IPS-18a (cell line): ENCODE data around the gene DYNLT4.

ENCODE experiments used
- H3K27ac ChIP-seq: one replicate; pipeline ENCODE4 v1.5.1; 2013; ENCODE audit warnings: low read length
- H3K27me3 ChIP-seq: one replicate; pipeline ENCODE4 v1.6.1; 2013; ENCODE audit warnings: mild to moderate bottlenecking, low read length; ENCODE audit not compliant: control insufficient read depth, insufficient read depth
- H3K36me3 ChIP-seq: one replicate; pipeline ENCODE4 v1.6.1; 2013; ENCODE audit warnings: low read depth, low read length; ENCODE audit not compliant: control insufficient read depth
- H3K4me1 ChIP-seq: one replicate; pipeline ENCODE4 v1.6.1; 2013; ENCODE audit warnings: low read depth, low read length; ENCODE audit not compliant: control insufficient read depth
- H3K4me3 ChIP-seq: one replicate; pipeline ENCODE4 v1.5.1; 2013; ENCODE audit warnings: low read length
- H3K9ac ChIP-seq: one replicate; pipeline ENCODE4 v1.6.1; 2013; ENCODE audit warnings: mild to moderate bottlenecking, low read length, moderate library complexity
- H3K9me3 ChIP-seq: one replicate; pipeline ENCODE4 v1.6.1; 2013; ENCODE audit warnings: low read depth, low read length; ENCODE audit not compliant: control insufficient read depth

The DYNLT4 gene, protein sequence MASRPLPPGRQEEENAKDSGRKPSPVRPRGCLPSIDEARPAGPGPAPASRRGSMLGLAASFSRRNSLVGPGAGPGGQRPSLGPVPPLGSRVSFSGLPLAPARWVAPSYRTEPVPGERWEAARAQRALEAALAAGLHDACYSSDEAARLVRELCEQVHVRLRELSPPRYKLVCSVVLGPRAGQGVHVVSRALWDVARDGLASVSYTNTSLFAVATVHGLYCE

DNA sequence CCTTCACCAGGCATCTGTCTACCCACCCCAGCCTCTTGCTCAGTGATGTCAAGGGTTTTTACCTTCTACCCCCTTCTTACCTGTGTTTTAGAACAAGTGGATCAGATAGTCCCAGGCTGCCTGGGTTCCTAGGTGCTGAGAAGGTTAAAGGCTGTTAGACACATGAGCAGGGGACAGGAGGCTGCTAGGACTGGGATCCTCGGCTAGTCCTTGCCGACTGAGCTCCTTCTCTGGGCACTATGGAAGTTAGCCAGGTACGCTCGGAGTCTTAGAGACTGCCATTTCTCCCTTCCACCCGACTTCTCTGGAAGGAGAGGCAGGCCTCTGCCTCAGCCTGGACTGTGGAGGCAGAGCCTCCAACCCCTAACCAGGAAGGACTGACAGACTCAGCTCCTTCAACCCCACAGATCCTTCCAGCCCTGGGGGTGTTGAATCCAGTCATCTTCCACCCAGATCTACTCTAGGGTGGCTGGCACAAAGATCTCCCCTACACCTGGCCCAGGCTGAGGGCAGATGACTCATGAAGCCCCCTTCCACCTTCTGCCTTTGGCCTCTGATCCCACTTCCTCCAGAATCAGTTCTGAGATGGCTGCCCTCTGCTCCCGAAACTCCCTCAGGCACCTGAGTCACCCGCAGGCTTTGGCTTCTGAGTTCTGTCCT, at the start of gene DYNLT4:
DYNLT4 (minus strand) TSS at position 648 of the 660 bp plus-strand sequence. CDS start 683 bp downstream, outside the sequence.
- Histone ChIP-seq H3K9ac (peak within 1 kb of the TSS; percentile 75), H3K36me3 (peaks cover 9% of the 10 kb centered on the region), H3K27me3 (no peaks in the 10 kb centered on the region), H3K4me1 (peaks cover 28% of the 10 kb centered on the region), H3K27ac (peak within 1 kb of the TSS; percentile 88), H3K9me3 (no peaks in the 10 kb centered on the region), H3K4me3 (peak within 1 kb of the TSS; percentile 37)

DNA sequence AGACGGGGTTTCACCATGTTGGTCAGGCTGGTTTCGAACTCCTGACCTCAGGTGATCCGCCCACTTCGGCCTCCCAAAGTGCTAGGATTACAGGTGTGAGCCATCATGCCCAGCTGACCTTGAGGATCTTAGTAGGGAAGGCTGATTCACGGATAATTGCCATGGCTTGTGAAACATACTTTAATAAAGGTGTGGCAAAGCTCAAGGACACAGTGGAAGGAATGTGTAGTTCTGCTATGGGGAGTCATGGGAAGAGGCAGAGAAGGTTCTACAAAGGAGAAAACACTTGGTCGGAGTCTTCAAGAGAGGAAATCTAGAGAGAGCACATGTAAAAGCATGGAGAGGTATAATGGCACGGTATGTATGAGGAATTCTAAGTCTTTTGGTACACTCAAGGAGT, 48.6 kb upstream of the DYNLT4 start:
- Histone ChIP-seq H3K36me3 (no peaks in the 10 kb centered on the region), H3K9me3 (no peaks in the 10 kb centered on the region), H3K9ac (no peak overlapping the region), H3K27me3 (no peaks in the 10 kb centered on the region), H3K4me1 (no peaks in the 10 kb centered on the region), H3K27ac (no peak overlapping the region), H3K4me3 (no peak overlapping the region)

DNA sequence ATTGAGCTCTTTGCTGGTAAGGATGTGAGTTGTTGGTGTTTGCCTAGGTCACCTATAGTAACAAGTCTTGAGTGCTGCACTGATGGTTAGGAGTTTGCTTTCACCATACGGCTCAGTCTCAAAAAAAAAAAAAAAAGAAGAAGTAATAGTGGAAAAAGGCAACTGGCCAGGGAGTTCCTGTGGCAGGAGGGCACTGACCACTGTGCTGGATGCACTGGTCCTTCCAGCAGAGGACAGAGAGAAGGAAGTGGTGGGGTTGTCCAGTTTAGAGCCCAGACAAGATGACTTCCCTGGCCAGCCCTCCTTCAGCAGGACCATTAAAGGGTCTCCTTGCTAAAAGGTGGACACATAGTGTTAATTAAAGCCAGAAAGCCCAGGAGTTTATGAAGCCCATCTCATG, 47.8 kb upstream of the DYNLT4 start:
- H3K9me3 ChIP-seq, result no peaks in the 10 kb centered on the region
- H3K36me3 ChIP-seq, result no peaks in the 10 kb centered on the region
- H3K9ac ChIP-seq, result no peak overlapping the region
- H3K27me3 ChIP-seq, result no peaks in the 10 kb centered on the region
- H3K4me1 ChIP-seq, result no peaks in the 10 kb centered on the region
- no peak overlapping the region for H3K27ac ChIP-seq
- H3K4me3 ChIP-seq, result no peak overlapping the region

DNA sequence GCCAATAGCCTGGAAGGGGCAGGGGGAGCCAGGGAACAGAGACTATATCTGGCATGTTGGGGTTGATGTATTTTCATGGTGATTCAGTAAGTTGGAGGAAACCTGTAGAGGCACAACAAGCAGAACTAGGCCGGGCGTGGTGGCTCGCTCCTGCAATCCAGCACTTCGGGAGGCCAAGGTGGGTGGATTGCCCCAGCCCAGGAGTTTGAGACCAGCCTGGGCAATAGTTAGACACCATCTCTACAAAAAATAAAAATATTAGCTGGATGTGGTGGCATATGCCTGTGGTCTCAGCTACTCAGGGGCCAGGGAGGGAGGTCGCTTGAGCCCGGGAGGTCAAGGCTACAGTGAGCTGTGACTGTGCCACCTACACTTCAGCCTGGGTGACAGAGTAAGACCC, 46.0 kb upstream of the DYNLT4 start:
- no peak overlapping the region for H3K4me3 ChIP-seq
- H3K4me1 ChIP-seq, result no peaks in the 10 kb centered on the region
- no peak overlapping the region for H3K9ac ChIP-seq
- H3K27ac ChIP-seq, result no peak overlapping the region
- H3K27me3 ChIP-seq, result no peaks in the 10 kb centered on the region
- H3K36me3 ChIP-seq, result no peaks in the 10 kb centered on the region
- no peaks in the 10 kb centered on the region for H3K9me3 ChIP-seq

DNA sequence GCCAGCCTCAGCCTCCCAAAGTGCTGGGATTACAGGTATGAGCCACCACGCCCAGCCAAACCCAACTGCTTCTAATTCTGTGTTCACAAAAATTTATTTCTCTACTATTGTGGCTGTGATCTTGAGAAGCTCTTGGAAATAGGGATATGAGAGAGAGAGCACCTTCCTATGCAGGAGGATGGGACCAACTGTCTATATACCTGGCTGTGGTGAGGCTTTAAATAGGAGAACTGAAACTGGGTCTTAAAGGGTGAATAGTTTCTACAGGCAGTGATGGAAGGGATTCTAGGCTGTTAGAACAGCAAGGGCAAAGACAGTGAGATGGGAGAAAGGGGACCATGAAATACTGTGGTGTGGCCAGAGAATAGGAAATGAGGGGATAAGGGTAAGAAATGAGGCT, 44.2 kb upstream of the DYNLT4 start:
- no peak overlapping the region for H3K4me3 ChIP-seq
- H3K36me3 ChIP-seq, result no peaks in the 10 kb centered on the region
- H3K9ac ChIP-seq, result no peak overlapping the region
- H3K27me3 ChIP-seq, result no peaks in the 10 kb centered on the region
- no peaks in the 10 kb centered on the region for H3K9me3 ChIP-seq
- no peaks in the 10 kb centered on the region for H3K4me1 ChIP-seq
- no peak overlapping the region for H3K27ac ChIP-seq

DNA sequence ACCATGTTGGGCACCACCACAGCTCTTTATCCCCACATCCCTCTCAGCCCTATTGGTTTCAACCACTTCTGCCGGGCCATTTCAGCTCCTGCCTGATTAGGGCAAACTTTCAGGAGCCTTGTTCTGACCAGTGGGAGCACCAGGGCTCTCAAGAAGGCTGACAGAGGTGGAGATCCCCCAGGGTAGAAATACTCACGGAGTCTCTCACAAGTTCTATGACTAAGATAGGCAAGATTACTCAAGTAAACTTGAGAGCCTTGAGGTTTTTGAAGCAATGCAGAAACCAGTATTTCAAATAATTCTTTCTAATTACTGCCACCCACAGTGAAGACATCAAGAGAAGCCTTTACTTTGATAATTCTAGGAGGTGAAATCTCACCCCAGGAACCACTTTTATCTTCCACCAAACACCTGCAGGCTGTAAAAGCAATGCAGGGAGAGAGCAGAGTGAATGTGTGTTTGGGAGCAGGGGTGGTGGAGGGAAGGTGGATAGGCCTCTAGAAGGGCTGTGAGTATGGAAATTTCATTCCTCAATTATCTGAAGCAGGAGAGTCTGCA, 42.5 kb upstream of the DYNLT4 start:
- Histone ChIP-seq H3K27me3 (no peaks in the 10 kb centered on the region), H3K9me3 (no peaks in the 10 kb centered on the region), H3K36me3 (no peaks in the 10 kb centered on the region), H3K4me3 (no peak overlapping the region), H3K9ac (no peak overlapping the region), H3K27ac (no peak overlapping the region), H3K4me1 (no peaks in the 10 kb centered on the region)

DNA sequence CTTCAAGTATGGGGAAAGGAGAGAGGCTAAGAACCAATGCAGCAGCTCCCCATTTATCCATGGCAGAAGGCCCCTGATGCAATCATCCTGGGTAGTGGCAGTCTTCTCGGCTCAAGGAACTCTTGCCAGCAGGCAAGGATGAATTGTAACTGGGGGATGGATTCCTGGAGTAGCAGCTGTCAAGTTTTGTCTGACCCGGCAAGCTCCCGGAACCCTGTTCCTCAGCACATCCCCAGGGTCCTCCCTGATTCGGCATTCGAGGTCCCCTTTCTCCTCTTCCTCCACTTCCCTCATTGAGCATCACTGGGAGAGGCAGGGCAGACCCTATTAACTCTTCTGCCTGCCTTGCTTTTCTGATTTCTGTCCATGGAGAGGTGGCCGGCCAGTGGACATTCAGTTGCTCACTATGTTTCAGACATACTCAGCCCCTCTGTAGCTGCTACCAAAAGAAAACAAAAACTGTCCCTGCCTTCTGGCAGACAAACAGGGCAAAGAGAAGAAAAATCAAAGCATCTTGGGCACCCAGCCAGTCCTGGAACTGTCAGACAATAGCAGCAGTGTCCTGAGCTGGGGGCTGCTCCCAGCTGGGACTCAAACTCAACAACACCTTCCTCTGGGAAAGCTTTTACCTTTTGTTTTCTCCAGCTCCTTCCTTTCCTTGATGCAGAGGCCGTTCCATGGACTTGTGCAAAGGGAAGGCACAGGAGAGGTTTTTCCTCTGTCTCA, 41.5 kb upstream of the DYNLT4 start:
- Histone ChIP-seq H3K4me1 (no peaks in the 10 kb centered on the region), H3K4me3 (no peak overlapping the region), H3K36me3 (no peaks in the 10 kb centered on the region), H3K27ac (no peak overlapping the region), H3K27me3 (no peaks in the 10 kb centered on the region), H3K9ac (no peak overlapping the region), H3K9me3 (no peaks in the 10 kb centered on the region)

DNA sequence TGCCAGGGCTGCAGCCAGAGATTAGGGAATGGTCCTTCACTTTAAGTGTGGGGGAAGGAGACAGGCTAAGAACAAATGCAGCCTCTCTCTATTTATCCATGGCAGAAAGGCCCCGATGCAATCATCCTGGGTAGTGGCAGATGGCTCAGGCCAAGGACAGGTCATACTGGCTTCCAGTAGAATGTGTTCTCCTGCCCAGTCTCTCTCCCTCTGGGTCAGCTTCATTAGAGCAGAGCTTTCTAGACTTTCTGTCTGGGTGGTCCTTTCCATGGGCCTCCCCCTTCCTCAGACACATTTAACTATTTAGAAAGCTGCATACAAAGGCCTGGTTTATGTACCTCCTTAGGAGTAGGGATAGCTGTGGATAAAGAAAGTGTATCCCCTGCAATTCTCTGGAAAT, 40.7 kb upstream of the DYNLT4 start:
- H3K9me3 ChIP-seq, result no peaks in the 10 kb centered on the region
- H3K36me3 ChIP-seq, result no peaks in the 10 kb centered on the region
- H3K4me1 ChIP-seq, result no peaks in the 10 kb centered on the region
- H3K9ac ChIP-seq, result no peak overlapping the region
- H3K4me3 ChIP-seq, result no peak overlapping the region
- H3K27ac ChIP-seq, result no peak overlapping the region
- H3K27me3 ChIP-seq, result no peaks in the 10 kb centered on the region

DNA sequence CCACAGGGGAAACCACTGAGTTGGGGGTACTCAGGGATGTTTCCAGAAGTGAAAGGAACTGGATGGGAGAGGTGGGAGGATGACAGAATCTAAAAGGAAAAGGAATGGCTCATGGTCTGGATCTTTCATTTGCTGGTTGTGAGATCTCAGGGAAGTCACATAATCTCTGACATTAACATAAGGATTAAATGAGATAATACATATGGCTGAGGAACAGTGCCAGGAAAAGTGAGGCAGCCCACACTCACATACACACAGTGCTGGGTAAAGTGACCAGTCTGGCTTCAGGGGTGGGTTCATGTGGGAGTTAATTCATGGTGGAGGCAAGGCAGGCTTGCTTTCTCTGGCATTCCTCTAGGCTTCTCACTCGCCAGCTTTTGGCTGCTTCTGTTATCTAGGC, 39.8 kb upstream of the DYNLT4 start:
- H3K9ac ChIP-seq, result no peak overlapping the region

DNA sequence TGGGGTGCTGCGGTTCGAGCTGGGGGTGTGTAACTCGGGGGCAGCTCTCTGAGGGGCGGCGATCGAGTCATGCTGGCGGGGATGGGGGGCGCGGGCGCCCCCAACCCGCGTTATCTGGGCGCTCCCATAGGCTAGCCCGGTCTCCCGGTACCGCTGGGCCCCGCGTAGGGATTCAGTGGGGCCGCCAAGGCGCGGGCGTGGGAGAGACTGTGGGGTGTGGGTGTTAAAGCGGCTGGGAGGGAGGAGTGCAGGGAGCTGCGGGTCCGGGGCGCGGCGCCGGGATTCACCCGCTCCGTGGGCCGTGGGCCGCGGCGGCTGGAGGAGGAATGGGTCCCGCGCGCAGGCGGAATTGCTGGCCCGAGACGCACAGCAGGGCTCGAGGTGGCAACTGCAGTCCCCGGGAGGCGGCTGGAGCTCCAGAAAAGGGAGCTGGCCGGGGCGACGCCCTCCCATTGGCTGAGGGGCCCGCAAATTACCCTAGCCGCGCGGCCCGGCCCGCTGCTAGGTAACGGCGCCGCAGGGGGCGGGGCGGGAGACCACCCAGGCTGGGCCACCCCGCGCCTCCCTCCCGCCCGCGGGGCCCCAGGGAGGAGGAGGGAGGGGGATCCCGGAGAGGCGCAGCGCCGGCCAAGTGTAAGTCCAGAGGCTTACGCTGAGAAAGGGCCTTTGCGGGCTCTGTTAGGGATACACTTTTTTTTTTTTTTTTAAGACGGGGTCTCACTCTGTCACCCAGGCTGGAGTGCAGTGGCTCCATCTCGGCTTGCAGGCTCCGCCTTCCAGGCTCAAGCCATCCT, 35.9 kb upstream of the DYNLT4 start, which contains the start of gene PTCH2:
PTCH2 (minus strand) TSS at position 392 of the 794 bp plus-strand sequence; CDS start at position 71, 321 bp downstream.
- no peaks in the 10 kb centered on the region for H3K36me3 ChIP-seq
- peak within 1 kb of the TSS; percentile 42 for H3K9ac ChIP-seq
- no peaks in the 10 kb centered on the region for H3K4me1 ChIP-seq
- peak within 1 kb of the TSS; percentile 69 for H3K4me3 ChIP-seq
- peaks cover 15% of the 10 kb centered on the region for H3K27me3 ChIP-seq
- no peaks in the 10 kb centered on the region for H3K9me3 ChIP-seq
- H3K27ac ChIP-seq, result no peak within 1 kb of the TSS

More for the DNA sequence above, 39.8 kb upstream of the DYNLT4 start:
- H3K9me3 ChIP-seq, result no peaks in the 10 kb centered on the region
- H3K4me3 ChIP-seq, result no peak overlapping the region
- H3K4me1 ChIP-seq, result no peaks in the 10 kb centered on the region
- no peaks in the 10 kb centered on the region for H3K36me3 ChIP-seq
- no peak overlapping the region for H3K27ac ChIP-seq
- peaks cover 9% of the 10 kb centered on the region for H3K27me3 ChIP-seq

DNA sequence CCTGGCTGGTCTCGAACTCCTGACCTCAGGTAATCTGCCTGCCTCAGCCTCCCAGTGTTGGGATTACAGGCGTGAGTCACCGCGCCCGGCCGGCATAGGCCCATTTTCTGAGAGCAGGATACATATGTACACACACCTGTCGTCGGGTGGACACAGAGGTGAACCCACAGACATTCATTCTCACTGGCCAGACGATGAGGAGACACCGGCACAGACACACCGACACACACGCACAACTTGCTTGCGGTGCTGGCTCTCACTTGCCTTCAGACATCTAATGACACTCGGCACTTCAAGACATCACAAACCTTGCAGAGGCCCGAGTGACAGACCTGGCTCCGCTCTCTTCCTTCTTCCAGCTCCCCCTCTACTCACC, 35.3 kb upstream of the DYNLT4 start:
- H3K27ac ChIP-seq, result no peak overlapping the region
- H3K36me3 ChIP-seq, result no peaks in the 10 kb centered on the region
- peaks cover 15% of the 10 kb centered on the region for H3K27me3 ChIP-seq
- peak overlapping the region; percentile 42 for H3K9ac ChIP-seq
- no peaks in the 10 kb centered on the region for H3K4me1 ChIP-seq
- no peaks in the 10 kb centered on the region for H3K9me3 ChIP-seq
- peak overlapping the region; percentile 69 for H3K4me3 ChIP-seq
